OCI-LY7 (cell line): ENCODE data around the gene DARS1. TPM values are rescaled to one million over a fixed set of nuclear protein-coding genes. Genes with fewer than 3 reads are reported as not detected.

Experiments
- BruUV-seq: library from RNA; stranded (reverse); fragments of 400-500 nt; replicated peaks from 2 replicates; lab custom pipeline; 2021; lab: Mats Ljungman, UMichigan
- CTCF ChIA-PET: fragments of 300-600 bp; sonication (Branson Sonifier 250); formaldehyde crosslinking; loops from one replicate; lab custom pipeline; 2022; ENCODE audit warnings: antibody characterized with exemption; ENCODE audit not compliant: unreplicated experiment; lab: Charles Lee
- POLR2A ChIA-PET: fragments of 300-600 bp; sonication (Branson Sonifier 250); formaldehyde crosslinking; loops from one replicate; lab custom pipeline; 2022; ENCODE audit warnings: antibody characterized with exemption; lab: Charles Lee
- DNase-seq: peaks from one replicate; pipeline ENCODE4 v3.0.0-alpha.2; 2015; ENCODE audit warnings: low spot score
- H2AFZ ChIP-seq: fragments of 200-600 bp; sonication (generic), shearing (Covaris generic); 2 replicates; pipeline ENCODE4 v1.6.1; 2014; ENCODE audit warnings: mild to moderate bottlenecking, antibody characterized with exemption, low read length, moderate library complexity
- H3K27ac ChIP-seq: fragments of 200-600 bp; sonication (generic); 2 replicates; pipeline ENCODE4 v1.5.1; 2014; ENCODE audit warnings: mixed run types, low read depth, mild to moderate bottlenecking, moderate library complexity, low read length, inconsistent platforms; ENCODE audit not compliant: poor library complexity, severe bottlenecking
- H3K36me3 ChIP-seq: fragments of 200-600 bp; sonication (generic); 2 replicates; pipeline ENCODE4 v1.6.1; 2014; ENCODE audit warnings: mild to moderate bottlenecking, antibody characterized with exemption, low read length, moderate library complexity, mixed read lengths; ENCODE audit not compliant: insufficient read depth
- H3K4me1 ChIP-seq: fragments of 200-600 bp; sonication (generic); 2 replicates; pipeline ENCODE4 v1.5.1; 2014; ENCODE audit warnings: mild to moderate bottlenecking, low read length; ENCODE audit not compliant: insufficient read depth, poor library complexity, severe bottlenecking
- H3K4me2 ChIP-seq: fragments of 200-600 bp; sonication (generic); 2 replicates; pipeline ENCODE4 v1.6.1; 2014; ENCODE audit warnings: mild to moderate bottlenecking, low read length
- H3K4me3 ChIP-seq: fragments of 200-600 bp; sonication (generic); 2 replicates; pipeline ENCODE4 v1.5.1; 2014; ENCODE audit warnings: mild to moderate bottlenecking, low read depth, low read length; ENCODE audit not compliant: poor library complexity, severe bottlenecking
- H3K79me2 ChIP-seq: fragments of 200-600 bp; sonication (generic); 2 replicates; pipeline ENCODE4 v1.6.1; 2016; ENCODE audit warnings: low read depth, mild to moderate bottlenecking, low read length, moderate library complexity, mixed read lengths; ENCODE audit not compliant: insufficient read depth
- H3K9me2 ChIP-seq: fragments of 200-600 bp; sonication (generic); 2 replicates; pipeline ENCODE4 v1.6.1; 2016; ENCODE audit warnings: mild to moderate bottlenecking, low read length, mixed read lengths; ENCODE audit not compliant: insufficient read depth
- H3K9me3 ChIP-seq: fragments of 200-600 bp; sonication (generic); 2 replicates; pipeline ENCODE4 v1.6.1; 2014; ENCODE audit warnings: mild to moderate bottlenecking, mixed run types, low read length, mixed read lengths
- H4K20me1 ChIP-seq: fragments of 200-600 bp; sonication (generic); 2 replicates; pipeline ENCODE4 v1.6.1; 2014; ENCODE audit warnings: mild to moderate bottlenecking, antibody characterized with exemption, low read length, moderate library complexity, mixed read lengths; ENCODE audit not compliant: insufficient read depth
- CTCF ChIP-seq: fragments of 200-600 bp; sonication (generic); conservative IDR thresholded peaks from 2 replicates; pipeline ENCODE4 v1.5.1; 2014; ENCODE audit warnings: mild to moderate bottlenecking, antibody characterized with exemption, low read length, moderate library complexity, mixed read lengths
- EZH2phosphoT487 ChIP-seq: fragments of 200-600 bp; sonication (generic); IDR thresholded peaks from 2 replicates; pipeline ENCODE4 v1.6.1; 2018; ENCODE audit warnings: low read depth, borderline replicate concordance, mild to moderate bottlenecking, mixed run types, antibody characterized with exemption, low read length, moderate library complexity, mixed read lengths
- intact Hi-C: fragments of 100-400 bp; cut with micrococcal nuclease; formaldehyde crosslinking; loops from one replicate; pipeline ENCODE4 v1.10.0; 2022; ENCODE audit not compliant: unreplicated experiment
- total RNA-seq, 2 experiments: library from RNA; depleted of rRNA in 1 of 2; stranded (reverse); fragments of >200 nt in 1 of 2; shearing (Covaris generic) in 1 of 2; gene quantifications; 2 replicates each; pipeline ENCODE4 v1.2.3, GENCODE V29; 2014 to 2022

The DARS1 gene
- total RNA-seq, 2 experiments from 2014 or later: 90.5 to 140 TPM

DNA sequence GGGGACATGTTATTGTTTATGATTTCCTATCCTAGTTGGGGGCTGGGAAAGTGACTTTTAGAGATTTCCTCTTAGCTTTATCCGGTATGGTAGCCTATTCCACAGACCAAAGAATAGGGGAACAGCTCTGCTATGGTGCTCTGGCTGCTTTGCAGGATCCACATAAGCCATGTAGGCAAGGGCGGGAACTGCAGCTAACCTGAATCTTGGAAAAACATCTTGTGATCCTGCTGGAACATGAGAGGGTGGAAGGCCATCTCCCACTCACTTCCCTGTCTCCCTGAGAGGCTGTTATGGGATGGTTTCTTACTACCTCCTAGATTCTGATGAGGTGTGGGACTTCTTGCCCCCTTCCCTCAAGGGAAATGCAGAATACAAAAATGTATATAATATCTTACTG lies 2.0 kb upstream of the DARS1 start:
- Histone ChIP-seq H4K20me1 (no peaks in the 10 kb centered on the region), H3K36me3 (peaks cover 8% of the 10 kb centered on the region), H3K4me2 (no peak overlapping the region), H3K79me2 (peaks cover 28% of the 10 kb centered on the region), H3K4me1 (peaks cover 30% of the 10 kb centered on the region), H2AFZ (no peak overlapping the region), H3K9me2 (no peaks in the 10 kb centered on the region), H3K4me3 (no peak overlapping the region), H3K9me3 (no peaks in the 10 kb centered on the region), H3K27ac (no peak overlapping the region)
- DNase-seq: no peak
- BruUV-seq: no TSS peak
- ChIA-PET CTCF (interaction anchor here (1.7 kb wide), 1 partner anchor 10 kb away, joined by 6 read pairs; no protein-coding TSS in a partner anchor), POLR2A (interaction anchor here (0.5 to 4.7 kb wide), 2 partner anchors 11 to 30 kb away, joined by 3 to 43 read pairs; no protein-coding TSS in a partner anchor)
- TF ChIP-seq CTCF (no peak), EZH2phosphoT487 (no peak)
- intact Hi-C loops: no loop called here

- no TSS peak for BruUV-seq
- ChIA-PET CTCF (interaction anchor here (1.7 kb wide), 1 partner anchor 11 kb away, joined by 5 read pairs; no protein-coding TSS in a partner anchor), POLR2A (interaction anchor here (1.0 to 4.7 kb wide), 9 partner anchors 10 to 398 kb away, joined by 3 to 43 read pairs (median 6); no protein-coding TSS in a partner anchor)
- intact Hi-C loops: no loop called here
- Histone ChIP-seq H3K27ac (peak overlapping the region; percentile 79), H3K4me1 (peaks cover 36% of the 10 kb centered on the region), H3K9me2 (no peaks in the 10 kb centered on the region), H3K4me2 (peak overlapping the region; percentile 85), H3K79me2 (peaks cover 38% of the 10 kb centered on the region), H3K4me3 (peak overlapping the region; percentile 85), H2AFZ (peak overlapping the region; percentile 84; the same call in 1 of the 2 replicates), H3K9me3 (no peaks in the 10 kb centered on the region), H4K20me1 (no peaks in the 10 kb centered on the region), H3K36me3 (peaks cover 17% of the 10 kb centered on the region)
- DNase-seq: no peak
- TF ChIP-seq EZH2phosphoT487: no peak
- no peak for TF ChIP-seq CTCF
Measured at GRCh38 chr2:135986507-135986906, 1.1 kb upstream of the DARS1 start.

DNA sequence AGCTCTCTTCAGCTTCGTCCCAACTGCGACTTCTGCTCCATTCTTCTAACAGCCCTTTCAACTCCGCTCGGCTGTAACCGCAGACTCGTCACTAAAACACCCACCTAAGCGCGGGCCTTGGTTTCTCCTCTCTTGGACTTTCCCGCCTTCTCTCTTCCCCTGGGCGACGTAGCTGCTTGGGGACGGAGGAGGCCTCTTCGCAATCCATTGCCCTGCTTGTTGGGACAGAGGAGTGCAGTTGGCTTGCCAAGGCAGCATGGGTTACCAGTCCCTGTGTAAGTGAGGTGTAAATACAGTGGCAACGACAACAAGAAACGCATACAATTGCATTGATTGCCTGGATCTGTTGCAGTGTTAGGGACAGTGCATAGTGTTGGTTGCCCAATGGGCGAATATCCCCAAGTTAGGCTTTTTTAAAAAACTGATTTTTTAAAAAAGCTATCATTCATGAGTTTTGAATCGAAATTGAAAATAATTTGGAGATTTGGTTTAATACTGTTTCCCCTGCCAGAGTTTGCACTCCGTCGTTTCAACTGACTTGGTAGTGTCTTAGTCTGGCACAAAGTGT lies 484 bp upstream of the DARS1 start:
- H3K9me2 ChIP-seq: no peaks in the 10 kb centered on the region
- no peaks in the 10 kb centered on the region for H4K20me1 ChIP-seq
- H3K79me2 ChIP-seq: peaks cover 44% of the 10 kb centered on the region
- peak overlapping the region; percentile 84 for H2AFZ ChIP-seq
- peaks cover 23% of the 10 kb centered on the region for H3K36me3 ChIP-seq
- peak overlapping the region; percentile 85 for H3K4me3 ChIP-seq
- no peak for TF ChIP-seq EZH2phosphoT487
- BruUV-seq: no TSS peak
- H3K27ac ChIP-seq: peak overlapping the region; percentile 79
- peak overlapping the region; percentile 85 for H3K4me2 ChIP-seq
- POLR2A ChIA-PET: interaction anchor here (0.6 to 4.7 kb wide), 14 partner anchors 8 to 398 kb away, joined by 3 to 43 read pairs (median 5); no protein-coding TSS in a partner anchor
- no peaks in the 10 kb centered on the region for H3K9me3 ChIP-seq
- peak; percentile 83 for DNase-seq
- H3K4me1 ChIP-seq: peaks cover 42% of the 10 kb centered on the region
- intact Hi-C loops: no loop called here
- CTCF ChIA-PET: interaction anchor here (1.7 kb wide), 1 partner anchor 12 kb away, joined by 5 read pairs; no protein-coding TSS in a partner anchor
